Globus pallidus (tissue), 1 donor: Measurements from ENCODE around the gene EPGN.

Experiments
- DNase-seq: peaks from one replicate; pipeline ENCODE4 v3.0.0-alpha.2; 2015; ENCODE audit warnings: low spot score

The EPGN gene

GRCh38 chr4:74308215-74308614 is at the start of gene EPGN:
Gene EPGN, plus strand, starts transcription at chr4:74308470. Its CDS starts 64 bp downstream, at chr4:74308534.
- no peak for DNase-seq

- no peak for DNase-seq
Observed at GRCh38 chr4:74258963-74259362, 49.3 kb upstream of the EPGN start.

GRCh38 chr4:74260036-74260435 is 48.2 kb upstream of the EPGN start:
- no peak for DNase-seq

- no peak for DNase-seq
Observed at GRCh38 chr4:74262522-74262921, 45.7 kb upstream of the EPGN start.

- no peak for DNase-seq
Observed at GRCh38 chr4:74263551-74263950, 44.7 kb upstream of the EPGN start.

GRCh38 chr4:74266081-74266480 is 42.2 kb upstream of the EPGN start:
- DNase-seq, result no peak

- no peak for DNase-seq
Observed at GRCh38 chr4:74267998-74268606, 40.2 kb upstream of the EPGN start.

GRCh38 chr4:74268643-74269042 is 39.6 kb upstream of the EPGN start:
- no peak for DNase-seq

GRCh38 chr4:74278490-74278889 is 29.8 kb upstream of the EPGN start:
- DNase-seq, result no peak

GRCh38 chr4:74279716-74280115 is 28.6 kb upstream of the EPGN start:
- no peak for DNase-seq

- no peak for DNase-seq
Observed at GRCh38 chr4:74282926-74283325, 25.3 kb upstream of the EPGN start.

GRCh38 chr4:74283614-74284013 is 24.7 kb upstream of the EPGN start:
- no peak for DNase-seq

- DNase-seq, result no peak
Observed at GRCh38 chr4:74284053-74284452, 24.2 kb upstream of the EPGN start.

- DNase-seq, result no peak
Observed at GRCh38 chr4:74287164-74287563, 21.1 kb upstream of the EPGN start.

- DNase-seq, result no peak
Observed at GRCh38 chr4:74287791-74288190, 20.5 kb upstream of the EPGN start.

- DNase-seq, result no peak
Observed at GRCh38 chr4:74291471-74291870, 16.8 kb upstream of the EPGN start.

- DNase-seq, result no peak
Observed at GRCh38 chr4:74292111-74292870, 16.0 kb upstream of the EPGN start.

GRCh38 chr4:74293558-74293957 is 14.7 kb upstream of the EPGN start:
- DNase-seq, result no peak

- no peak for DNase-seq
Observed at GRCh38 chr4:74294681-74295080, 13.6 kb upstream of the EPGN start.

- DNase-seq, result no peak
Observed at GRCh38 chr4:74297539-74297938, 10.7 kb upstream of the EPGN start.

- DNase-seq, result no peak
Observed at GRCh38 chr4:74304095-74304625, 4.1 kb upstream of the EPGN start.

GRCh38 chr4:74305000-74305399 is 3.3 kb upstream of the EPGN start:
- DNase-seq, result no peak

GRCh38 chr4:74307170-74307569 is 1.1 kb upstream of the EPGN start:
- no peak for DNase-seq

GRCh38 chr4:74309223-74309622 is 953 bp downstream of the EPGN start:
- no peak for DNase-seq
